GM12873 (cell line): ENCODE measurements around the gene EPSTI1.

ENCODE experiments used
- CTCF ChIP-seq: IDR thresholded peaks from 2 replicates; pipeline ENCODE4 v1.5.1; 2012; ENCODE audit warnings: low read depth, mild to moderate bottlenecking, moderate library complexity, low read length, control low read depth; ENCODE audit not compliant: insufficient read depth; ENCODE audit errors: missing control alignments

Gene EPSTI1

GRCh38 chr13:43003010-43003409, 11.0 kb upstream of the EPSTI1 start:
- TF ChIP-seq CTCF, result no peak

GRCh38 chr13:43002021-43002420, 10.0 kb upstream of the EPSTI1 start:
- no peak for TF ChIP-seq CTCF

GRCh38 chr13:43000676-43001075, 8.6 kb upstream of the EPSTI1 start:
- TF ChIP-seq CTCF, result no peak

GRCh38 chr13:42999491-42999890, 7.5 kb upstream of the EPSTI1 start:
- no peak for TF ChIP-seq CTCF

GRCh38 chr13:42997381-42997780, 5.3 kb upstream of the EPSTI1 start:
- no peak for TF ChIP-seq CTCF

GRCh38 chr13:42996584-42996983, 4.5 kb upstream of the EPSTI1 start:
- no peak for TF ChIP-seq CTCF

GRCh38 chr13:42994878-42995277, 2.8 kb upstream of the EPSTI1 start:
- TF ChIP-seq CTCF, result no peak

GRCh38 chr13:42992764-42993122, 702 bp upstream of the EPSTI1 start:
- no peak for TF ChIP-seq CTCF
